Measurements from ENCODE around the gene DGKG.
A peak's percentile ranks its signal among the peaks of the same experiment; 100 is the strongest.

DGKG gene

DNA sequence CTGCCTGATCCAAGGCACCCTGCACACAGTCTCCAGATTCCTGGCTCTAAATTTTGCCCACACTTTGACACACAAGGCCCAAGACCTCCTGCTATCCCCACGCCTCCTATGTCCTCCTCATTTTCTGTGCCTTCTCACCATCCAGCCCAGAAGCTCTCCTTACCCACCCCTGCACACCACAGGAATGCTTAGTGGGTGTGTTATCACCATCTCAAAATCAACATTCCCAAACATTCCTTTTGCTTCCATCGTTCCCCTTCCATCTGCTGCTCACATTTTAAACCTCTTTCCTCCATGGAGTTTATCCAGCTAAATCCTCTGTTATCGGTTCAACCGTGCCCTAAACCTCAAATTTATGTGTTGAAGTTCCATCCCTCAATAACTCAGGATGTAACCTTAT, 43.9 kb downstream of the DGKG start:
- DNase-seq (ENCODE audit: low spot score), result no peak

DNA sequence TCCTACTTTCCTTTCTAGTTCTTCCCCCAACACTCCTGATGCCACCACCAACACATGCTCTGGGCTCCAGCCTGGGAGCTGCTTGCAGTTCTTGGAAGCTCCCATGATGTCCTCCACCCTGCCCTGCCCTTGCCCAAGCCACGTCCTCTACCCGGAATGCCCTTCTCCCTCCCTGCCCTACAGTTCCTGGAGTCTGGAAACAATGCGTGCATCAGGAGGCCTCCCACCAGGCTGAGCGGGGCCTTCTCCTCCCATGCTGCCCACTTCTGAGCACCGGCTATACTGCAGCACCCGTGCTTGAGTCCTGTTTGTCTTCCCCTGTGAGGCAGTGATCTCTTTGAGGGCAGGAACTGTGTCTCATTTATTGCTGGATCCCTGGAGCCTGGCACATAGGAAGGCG, 44.6 kb downstream of the DGKG start:
- no peak for DNase-seq (ENCODE audit: low spot score)

DNA sequence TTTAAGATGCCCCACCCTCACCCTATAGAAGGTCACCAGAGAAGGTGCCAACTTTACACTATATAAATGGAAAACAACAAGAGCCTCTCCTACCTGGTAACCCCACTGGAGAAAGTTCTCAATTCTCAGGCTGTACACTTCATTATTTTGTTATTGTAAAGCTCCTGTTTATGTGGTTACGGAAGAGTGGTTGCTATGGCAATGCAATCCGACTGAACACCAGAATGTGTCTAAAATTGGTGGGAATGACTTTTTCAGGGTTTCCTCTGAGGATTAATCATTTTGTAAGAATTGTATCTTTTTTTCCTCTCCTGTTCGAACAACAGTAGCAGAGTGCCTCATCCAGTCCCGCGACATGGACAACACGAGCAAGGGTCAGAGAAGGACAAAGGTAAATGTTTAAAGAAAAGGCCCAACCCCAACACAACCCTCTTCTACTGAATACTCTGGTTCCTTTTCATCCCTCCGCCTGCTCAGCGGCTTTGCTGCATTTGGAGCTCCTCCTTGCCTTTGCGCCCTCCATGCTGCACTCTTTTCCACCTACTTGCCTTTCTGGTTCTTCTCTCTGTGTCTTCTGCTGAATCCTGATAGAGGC, 45.3 kb downstream of the DGKG start:
- no peak for DNase-seq (ENCODE audit: low spot score)

DNA sequence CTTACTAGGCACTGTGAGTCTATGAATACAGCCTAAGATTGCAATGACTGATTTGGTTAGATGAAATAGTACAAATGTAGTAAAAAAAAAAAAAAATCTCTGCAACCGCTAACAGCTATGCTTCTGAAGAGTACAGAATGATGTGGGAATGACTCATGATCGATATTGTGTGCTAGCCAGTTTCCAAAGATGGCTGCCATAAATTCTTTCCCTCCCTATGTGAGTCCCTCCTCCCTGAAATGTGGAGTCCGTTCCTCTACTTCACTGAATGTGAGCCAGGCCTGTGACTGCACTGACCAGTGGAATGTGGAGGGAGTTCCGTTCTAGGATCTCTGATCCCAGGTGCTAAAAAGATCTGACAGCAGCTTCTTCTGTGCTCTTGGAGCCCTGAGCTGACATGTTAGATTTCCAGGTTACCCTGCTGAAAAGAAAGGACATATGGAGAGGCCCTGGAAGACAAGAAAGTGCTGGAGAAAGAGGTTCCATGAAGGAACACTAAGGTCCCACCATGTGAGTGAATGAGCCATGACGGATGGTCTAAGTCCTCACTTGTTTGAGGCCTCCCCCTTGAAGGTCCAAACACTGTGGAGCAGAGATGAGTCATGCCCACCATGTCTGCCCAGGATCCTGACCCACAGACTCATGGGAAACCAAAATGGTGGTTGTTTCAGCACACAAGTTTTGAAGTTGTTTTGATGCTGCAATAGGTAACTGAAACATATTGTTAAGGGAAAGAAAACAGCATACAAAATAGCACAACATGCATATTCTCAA, 46.3 kb downstream of the DGKG start:
- no peak for DNase-seq (ENCODE audit: low spot score)

DNA sequence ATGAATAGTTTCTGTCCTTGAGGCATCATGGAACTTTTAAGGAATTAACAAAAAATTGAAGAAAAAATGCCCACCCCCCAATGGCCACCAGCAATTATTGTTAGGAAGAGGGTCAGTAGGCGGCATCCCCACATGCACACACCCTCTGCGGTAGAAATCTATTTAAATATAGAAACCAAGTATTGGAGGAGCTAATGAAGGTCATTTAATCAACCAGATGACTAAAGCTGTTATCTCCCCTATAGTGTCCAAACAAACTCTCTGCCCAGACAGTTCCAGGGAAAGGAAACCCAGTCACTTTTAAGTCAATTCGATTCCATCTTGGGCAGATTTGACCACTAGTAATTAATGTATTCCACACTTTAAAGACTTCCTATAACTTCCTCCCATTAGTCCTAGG, 47.1 kb downstream of the DGKG start:
- no peak for DNase-seq (ENCODE audit: low spot score)

DNA sequence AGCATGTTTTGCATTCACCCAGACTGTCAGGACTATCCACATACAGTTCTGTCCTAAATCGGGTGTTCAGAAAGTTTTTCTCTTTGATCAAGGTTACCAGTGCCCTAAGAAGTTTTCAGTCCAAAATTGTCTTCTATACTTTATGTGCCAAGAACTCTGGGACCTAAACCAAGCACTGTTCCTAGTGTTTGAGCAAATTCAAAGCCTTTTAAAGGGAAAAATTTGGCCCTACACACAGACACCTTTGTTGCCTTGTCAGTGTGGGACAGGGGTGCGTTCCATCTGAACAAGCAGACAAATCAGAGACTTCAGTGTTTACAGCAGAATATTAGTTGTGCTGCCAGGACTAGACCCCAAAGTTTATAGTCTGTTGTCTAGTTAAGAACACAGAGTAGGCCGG, 50.6 kb downstream of the DGKG start:
- DNase-seq (ENCODE audit: low spot score), result no peak

DNA sequence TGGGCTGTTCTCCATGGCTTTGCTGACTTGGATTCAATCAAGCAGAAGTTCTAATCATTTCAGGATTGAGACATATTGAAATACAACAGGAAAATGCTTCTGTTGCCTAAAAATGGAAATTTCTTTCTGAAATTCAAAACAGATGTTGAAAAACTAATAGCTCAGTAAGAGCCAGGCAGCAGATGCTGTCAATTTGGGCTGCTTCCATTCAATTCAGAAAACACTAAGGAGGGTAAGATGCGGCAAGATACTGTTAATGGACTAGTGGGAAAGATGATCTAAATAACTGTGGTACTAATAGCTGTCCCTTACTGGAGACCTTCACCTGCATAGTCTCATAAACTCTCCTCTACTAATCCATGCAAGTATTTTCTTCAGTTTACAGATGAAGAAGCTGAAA, 53.5 kb downstream of the DGKG start:
- DNase-seq (ENCODE audit: low spot score), result no peak

DNA sequence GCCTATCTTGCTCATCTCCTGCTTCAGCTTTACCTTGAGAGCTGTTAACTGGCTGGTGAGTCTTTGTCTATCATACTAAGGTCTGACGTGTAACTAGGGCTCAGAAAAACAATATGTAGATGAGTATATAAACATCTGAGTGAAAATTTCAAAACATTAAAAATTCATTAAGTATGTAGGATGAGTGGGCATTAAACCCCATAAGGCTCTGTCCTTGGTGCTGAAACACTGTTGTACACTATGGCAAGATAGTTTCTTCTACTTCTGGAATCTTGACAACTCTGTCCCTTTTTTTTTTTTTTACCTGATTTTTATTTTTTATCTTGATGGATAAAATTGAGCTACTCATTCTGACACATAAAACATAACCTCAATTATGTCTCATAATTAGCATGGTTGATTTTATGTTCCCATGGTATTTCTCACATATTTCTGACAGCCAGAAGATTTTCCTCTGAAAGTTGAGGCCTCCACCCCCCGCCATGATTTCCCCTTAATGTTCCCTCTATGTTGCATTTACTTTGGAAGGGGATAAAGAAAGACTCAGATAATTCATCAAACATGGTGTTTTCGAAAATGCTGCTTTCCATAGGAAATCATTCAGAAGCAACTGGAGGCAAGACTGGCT, 54.3 kb downstream of the DGKG start:
- DNase-seq (ENCODE audit: low spot score), result peak; percentile 34

DNA sequence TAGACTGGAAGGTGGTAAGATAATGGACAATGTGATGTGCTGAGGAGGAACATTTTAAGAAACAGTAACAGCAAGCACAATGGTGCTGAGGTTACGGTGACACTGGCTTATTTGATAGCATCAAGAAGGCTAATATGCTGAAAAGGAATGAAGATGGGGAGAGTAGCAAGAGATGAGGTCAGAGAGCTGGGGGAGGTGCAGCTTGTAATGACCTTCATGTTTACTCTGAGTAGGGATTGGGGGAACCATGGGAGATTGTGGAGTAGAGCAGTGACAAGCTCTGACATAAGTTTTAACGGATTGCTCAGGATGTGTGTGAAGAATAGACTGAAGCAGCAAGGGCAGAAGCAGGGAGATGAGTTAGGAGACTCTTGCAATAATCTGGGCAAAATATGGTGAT, 56.7 kb downstream of the DGKG start:
- no peak for DNase-seq (ENCODE audit: low spot score)

DNA sequence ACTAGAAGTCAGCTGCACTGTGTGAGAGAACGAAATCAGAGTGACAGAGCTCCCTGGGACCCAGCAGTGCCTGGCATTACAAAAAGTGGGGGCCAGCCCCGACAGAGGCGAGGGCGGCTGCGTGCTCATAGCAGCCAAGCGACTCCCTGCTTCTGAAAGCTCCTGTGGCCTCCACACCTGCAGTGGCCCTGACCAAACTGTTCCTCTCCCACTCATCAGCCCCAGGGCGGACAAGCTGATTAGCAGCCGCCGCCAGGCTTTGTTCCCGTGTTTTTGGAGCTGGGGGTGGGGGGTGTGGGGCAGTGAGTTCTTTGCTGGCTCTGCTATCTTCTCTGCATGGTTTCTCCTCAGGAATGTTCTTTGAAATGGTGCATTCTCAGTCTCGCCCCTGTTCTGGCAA, 58.1 kb downstream of the DGKG start:
- no peak for DNase-seq (ENCODE audit: low spot score)

DNA sequence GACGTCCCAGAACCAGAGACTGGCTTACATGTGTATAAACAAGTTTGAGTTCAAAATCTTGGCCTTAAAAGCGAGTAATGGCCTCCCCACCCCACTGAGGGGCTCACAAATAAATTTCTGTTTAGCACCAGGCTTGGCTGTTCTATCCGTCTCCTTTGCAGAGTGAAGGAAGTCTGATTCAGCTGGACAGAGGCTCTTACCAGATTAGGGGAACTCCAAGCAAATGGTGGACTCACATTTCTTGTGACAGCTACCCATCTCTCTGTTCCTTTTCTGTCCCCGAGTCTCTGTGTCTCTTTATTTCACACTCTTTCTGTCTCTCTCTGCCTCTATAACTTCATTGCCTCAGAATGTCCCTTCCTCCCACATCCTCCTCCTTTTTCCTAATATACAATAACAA, 62.7 kb downstream of the DGKG start:
- DNase-seq (ENCODE audit: low spot score), result no peak

DNA sequence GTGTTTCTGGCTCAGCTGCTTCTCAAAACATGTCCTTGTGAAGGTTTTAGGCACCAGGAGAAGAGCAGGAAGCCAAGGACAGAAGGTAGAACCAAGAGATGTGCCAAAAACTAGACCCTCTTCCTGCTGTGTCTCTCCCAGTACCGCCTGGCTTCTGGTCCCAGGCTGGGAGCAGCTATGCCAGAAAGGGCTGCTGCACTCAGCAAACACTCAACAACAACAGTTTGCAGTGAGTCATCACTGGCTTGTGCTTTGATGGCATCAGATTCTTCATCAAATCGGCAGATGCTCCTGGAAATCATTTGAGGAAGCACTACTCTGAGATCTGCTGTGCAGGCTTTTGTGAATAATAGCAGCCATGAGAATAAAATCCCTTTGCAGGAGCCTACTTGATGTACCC, 63.2 kb downstream of the DGKG start:
- peak; percentile 46 for DNase-seq (ENCODE audit: low spot score)

DNA sequence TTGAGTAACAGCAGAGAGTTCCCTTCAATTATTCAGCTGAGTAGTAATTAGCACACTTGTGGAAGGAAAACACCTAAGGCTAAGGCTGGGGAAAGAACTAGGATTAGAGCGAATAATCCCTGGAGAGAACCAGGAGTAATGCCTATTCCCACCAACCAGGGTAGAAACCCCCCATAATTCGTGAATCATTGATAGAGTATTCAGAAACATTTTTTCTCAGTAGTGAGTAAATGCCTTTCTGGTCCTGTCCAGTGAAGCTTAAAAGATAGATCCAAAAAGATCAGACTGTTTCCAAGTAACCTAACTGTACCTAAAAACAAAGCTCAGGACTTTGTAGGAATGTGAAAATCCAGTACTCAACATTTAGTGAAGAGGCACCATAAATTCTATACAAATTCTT, 71.2 kb downstream of the DGKG start:
- no peak for DNase-seq (ENCODE audit: low spot score)

DNA sequence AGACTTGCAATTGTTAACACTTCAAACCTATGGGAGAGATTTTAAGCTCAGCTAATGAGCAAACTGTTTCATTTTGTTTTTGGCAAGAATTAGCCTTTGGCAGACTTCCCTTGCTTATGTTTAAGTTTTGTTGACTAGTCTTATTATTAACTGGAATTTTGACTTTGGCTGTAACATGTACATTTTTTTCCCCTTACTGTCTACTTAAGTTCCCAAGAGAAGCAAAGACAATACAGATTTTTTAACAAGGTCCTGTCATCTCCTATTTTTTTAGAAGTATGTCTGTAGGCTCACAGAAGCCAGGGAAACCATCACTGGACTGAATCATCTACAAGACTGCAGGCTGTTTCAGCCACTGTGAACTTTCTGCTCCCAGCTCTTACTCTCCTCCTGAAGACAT, 74.3 kb downstream of the DGKG start:
- DNase-seq (ENCODE audit: low spot score), result no peak

DNA sequence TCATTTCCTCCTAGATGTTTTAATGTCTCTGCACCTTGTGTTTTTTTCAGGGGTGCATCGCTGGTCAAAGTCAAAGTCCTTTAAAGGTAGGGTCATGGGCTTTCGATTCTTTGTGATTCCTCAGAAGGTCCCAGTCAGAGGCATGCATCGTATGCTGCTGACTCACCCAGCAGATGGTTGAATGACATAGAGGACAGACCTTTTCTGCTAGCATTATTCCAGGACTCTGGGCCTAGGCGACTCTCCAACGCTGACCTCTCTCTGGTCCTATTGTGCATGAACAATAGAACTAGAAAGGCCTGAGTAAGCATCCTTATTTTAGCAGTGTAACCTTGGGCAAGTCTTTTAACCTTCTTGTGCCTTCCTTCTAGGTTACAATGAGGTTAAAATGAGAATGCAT, 75.9 kb downstream of the DGKG start:
- DNase-seq (ENCODE audit: low spot score), result no peak

DNA sequence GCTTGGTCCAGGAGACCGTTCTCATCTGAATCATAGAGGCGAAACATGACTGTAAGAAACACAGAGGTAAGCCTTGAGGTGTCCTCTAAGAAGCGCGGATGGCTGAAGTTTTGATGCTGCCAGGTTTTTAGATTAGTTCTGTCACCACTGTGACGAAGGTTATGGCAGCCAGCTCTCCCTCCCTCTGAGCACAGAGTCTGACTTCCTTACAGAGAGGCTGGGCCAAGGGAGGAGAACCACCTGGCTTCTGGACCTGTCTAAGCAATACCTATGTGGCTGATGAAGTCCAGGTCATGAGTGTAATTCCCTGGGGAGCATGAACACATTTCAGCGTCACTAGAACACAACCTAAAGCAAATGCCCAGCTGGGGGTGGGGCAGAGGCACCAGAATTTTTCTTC, 77.4 kb downstream of the DGKG start:
- DNase-seq (ENCODE audit: low spot score), result no peak

DNA sequence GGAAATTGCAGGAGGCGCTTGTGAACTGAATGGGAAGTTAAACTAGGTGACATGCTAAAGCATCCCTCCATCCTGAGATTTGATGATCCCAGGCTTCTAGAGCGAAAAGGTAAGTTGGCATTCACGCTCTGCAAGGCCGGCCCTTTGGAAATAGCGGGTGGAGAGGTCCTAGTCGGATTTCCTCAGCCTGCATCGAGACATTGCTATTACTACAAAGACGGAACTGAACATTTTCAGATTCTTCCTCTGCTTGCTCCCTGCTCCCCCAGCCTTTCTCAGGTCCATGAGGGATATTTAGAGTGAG, 77.7 kb downstream of the DGKG start:
- no peak for DNase-seq (ENCODE audit: low spot score)

DNA sequence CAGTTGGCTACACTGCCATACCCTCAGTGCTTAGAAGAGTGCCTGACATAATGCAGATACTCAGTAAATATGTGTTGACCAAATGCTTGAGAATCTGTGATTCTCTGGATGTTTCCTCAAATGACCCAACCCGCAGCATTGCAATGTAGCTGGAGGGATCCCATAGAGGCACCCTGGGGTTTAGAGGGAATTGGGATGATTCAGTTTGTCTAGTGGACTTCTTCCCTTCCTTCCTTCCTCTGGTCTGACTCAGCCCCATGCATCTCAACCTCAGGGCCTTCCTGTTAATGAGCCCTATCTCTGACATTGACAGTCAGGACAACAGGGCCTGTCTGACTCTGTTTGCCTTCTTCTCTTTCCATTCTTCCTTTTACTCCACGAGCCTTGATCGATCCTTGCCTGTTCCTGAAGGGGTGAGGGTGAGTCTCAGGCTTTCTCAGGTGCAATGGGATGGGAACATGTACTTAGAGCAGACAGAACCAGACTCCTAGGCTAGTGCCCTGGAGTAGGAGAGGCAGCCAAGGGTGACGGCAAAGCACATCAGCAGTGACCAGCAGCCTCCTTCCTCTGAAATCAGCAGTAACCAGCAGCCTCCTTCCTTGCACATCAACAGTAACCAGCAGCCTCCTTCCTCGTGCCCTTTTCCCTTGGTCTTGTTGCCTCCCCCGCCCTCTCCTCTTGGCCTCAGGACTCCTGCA, 78.2 kb downstream of the DGKG start:
- no peak for DNase-seq (ENCODE audit: low spot score)

DNA sequence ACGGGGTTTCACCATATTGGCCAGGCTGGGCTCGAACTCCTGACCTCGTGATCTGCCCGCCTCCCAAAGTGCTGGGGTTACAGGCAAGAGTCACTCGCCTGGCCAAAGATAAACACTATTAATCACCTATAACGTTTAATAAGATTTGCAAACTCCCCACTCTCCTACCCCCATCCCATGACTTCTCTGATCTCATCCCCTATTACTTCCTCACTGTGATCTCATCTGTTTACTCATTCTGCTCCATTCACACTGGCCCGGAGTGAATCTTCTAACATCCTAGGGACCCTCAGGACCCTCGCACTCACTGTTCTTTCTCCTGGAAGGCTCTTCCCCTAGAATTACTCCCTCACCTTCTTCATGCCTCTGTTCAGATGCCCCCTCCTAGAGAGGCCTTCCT, 78.9 kb downstream of the DGKG start:
- DNase-seq (ENCODE audit: low spot score), result no peak

DNA sequence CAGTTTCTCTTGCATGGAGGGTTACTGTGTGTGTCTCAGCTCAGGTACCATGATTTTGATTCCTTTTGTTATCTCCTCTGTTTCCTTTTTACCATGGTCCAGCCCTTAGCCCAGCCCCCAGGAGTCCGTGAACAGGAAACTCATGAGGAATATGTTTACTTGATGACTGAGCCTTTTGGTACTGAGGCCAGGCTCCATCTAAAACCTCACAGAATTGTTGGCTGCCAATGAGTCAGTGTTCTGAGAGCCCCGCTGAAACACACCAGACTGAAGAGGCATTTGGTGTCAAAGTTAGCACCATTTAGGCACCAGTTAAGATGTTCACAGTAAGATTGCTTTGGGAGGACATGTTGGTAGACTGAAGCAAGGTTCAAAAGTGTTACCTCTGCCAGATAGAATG, 80.9 kb downstream of the DGKG start:
- no peak for DNase-seq (ENCODE audit: low spot score)

DNA sequence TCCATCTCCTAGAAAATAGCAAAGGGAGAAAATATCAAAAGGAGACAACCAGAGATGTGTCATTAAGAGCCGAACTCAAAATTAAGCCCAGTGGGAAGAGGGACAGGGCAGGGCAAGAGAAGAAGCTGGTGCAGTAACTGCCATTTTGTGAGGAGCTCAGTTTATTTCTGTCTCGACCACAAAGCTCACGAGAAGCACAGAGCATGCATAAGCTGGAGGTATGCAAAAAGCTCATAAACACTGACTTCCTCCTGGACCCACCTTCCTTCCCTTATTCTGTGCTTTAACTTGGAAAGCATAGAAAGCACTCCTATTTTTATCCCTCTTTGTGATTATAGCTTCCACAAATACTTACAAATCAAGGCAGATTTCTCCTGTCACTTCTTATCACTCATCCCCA, 81.3 kb downstream of the DGKG start:
- DNase-seq (ENCODE audit: low spot score), result no peak

DNA sequence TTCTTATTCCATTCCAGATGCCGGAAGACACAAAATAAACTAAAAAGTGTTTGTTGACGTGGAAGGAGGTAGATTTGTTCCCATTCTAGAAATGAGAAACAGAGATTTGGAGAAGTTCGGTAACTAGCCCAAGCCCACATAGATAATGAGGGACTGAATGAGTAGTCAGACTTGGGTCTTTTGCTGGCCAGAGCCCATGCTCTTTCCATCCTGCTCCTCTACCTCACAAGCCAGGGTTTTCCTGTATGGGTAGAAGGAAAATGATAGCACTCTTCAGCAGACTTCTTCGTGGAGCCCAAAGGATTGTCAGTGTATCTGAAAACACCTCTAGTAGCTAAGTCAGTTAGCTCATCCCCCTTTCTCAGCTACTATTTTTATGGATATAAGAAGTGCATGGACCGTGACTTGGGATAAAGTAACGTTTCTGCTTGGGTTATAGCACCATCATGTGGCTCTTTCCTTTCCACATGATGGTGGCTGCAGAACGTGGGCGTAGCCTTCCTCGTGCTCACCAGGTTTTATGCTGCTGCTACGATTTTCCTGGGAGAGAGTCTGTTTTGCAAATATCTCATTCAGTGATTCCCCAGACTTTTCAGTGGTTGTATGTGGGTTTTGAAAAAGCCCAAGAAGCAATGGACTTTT, 84.6 kb downstream of the DGKG start:
- DNase-seq (ENCODE audit: low spot score), result peak; percentile 68

DNA sequence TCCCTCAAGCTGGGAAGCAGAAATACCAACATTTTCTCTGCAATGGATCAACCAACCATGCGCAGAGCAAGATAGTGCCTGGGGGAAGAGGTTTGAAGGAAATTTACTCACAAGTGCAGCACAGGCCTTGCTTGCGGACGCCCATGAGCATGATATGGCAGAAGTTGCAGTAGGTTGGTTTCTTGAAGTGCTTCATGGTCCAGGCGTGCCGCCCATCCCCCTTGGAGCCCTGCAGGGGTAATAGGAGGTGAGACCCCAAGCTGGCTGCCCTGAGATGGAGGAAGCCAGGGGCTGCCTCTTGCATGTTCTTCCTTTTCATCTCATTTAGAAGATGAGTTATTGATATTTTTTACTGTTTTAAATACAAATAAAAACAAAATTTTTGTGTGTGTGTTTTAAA, 86.6 kb downstream of the DGKG start:
- no peak for DNase-seq (ENCODE audit: low spot score)
